ENCODE data around the gene PARP15.
A peak's percentile ranks its signal among the peaks of the same experiment; 100 is the strongest.
"Not testable (repeated sequence)": the region's sequence is repeated elsewhere in the genome, so short reads cannot be mapped to it uniquely, and the experiment has no call there.

PARP15 gene

DNA sequence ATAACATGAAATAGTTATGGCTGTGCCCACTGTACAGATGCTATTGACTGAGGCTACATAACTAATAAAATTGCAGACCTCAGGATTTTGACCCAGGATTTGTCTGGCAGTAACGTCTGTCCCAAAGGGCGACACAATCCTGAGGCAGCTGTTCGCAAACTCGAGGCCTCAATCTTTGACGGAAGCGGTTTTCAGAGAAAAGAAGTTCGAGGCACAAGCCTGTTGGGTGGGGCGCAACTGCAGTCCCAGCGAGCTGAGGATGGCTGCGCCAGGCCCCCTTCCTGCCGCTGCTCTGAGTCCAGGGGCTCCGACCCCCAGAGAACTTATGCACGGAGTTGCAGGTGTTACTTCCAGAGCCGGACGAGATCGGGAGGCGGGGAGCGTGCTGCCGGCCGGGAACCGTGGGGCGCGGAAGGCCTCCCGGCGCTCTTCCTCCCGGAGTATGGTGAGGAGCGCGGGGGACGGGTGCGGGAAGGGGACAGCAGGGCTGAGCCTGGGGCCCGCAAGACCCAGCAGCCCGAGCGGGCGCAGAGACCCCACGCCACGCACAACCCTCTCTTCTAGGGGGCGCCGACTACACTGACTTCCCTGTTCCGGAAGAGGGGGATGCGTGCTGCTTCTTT, at the start of gene PARP15:
Gene PARP15, plus strand, starts transcription at position 242 of the 623 bp plus-strand sequence. Its CDS starts 18 bp downstream, at position 260.
- no peak for DNase-seq

DNA sequence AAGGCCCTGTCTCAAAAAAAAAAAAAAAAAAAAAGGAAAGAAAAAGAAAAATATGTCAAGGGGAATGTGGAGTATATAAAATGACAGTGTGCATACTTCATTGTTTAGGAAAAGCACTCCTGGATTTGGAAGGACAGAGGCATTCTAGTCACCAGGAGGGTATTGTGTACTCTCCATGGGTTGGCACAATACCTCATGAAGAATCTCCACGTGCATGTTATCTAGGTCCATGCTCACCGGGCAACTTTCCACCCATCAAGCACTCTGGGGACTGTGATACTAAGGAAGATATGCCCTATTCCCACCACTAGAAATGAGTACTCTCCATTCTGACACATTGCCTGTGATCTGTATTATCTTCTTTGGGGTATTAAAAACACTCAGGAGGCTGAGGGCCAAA, 47.3 kb upstream of the PARP15 start:
- no peak for DNase-seq

DNA sequence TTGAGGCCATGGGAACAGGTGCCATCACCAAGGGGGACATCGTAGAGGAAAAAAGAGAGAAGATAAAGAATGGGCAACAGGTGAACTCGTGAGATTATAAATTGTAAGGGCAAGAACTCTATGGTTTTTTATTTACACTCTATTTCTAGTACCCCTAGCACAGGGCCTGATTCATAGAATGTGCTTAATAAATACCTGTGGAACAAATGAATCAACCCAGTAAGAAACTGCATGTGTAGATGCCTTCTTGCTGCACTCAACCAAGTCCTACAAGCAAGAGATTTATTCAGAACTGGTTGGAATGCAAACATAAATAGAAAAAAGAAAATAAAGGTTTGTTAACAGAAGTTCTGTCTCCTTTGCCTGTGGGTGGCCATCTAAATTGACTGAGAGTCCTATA, 44.0 kb upstream of the PARP15 start:
- DNase-seq, result no peak

DNA sequence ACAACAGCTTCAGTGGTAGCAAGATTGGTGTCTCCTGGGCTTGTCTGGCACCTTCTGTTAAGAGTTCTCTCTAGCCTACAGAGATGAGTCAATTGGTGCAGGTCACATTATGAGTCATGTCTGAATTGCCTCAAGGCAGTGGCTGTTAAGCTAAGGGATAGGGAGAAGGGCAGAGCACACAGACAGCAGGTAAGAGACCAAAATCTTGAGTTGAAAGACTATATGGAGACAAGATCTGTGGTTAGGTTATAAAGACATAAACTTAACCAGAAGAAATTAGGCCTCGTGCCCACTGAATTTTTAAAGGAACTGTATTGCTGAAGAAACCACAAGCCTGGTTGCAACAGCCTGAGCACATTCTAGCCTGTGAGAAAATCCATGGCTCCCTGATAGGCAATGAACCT, 43.5 kb upstream of the PARP15 start:
- DNase-seq, result peak; percentile 75

DNA sequence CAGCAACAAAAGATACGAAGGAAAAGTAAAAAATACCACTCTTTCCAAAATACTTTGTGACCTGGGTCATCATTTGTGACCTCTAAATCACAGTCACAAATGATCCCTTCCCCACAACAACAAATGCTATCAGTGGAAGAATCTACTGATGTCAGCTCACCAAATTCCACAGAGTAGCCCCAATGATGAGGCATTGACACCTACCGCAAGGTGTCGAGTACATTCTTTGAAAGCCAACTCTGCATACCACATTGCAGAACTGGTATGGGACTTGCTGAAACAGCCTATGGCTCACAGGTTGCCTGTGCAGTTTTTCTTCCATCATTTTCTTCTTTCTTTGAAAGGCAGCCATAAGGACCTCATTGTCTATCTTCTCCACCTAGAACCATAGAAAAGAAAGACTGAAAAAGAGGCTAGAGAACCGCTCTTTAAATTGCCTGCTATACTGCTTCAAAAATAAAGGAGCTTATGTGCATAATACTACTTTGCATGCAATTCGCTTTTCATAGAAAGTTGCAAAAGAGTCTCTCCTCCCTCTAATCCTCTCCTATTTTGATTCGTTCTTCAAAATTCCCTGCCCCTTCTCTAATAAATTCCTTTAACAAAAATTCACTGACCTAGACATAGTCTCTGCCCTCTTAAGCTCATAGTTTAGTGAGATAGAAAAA, 41.4 kb upstream of the PARP15 start:
- no peak for DNase-seq

DNA sequence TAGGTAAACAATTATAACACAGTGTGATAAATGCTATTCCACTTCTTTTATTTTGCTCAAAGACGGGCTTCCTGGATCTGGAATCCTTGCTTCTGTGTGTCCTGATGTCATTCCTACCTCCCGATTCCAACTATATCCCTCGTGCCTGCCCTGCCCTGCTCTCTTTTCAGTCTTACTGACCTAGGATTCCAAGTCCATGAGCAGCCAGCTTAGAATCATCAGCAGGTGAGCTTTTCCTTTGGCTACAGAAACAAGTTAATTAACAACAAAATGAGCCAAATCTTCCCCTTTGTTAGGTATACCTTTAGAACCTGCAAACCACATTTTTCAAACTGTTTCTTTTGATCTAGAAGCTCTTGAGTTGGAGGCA, 40.8 kb upstream of the PARP15 start:
- DNase-seq, result no peak

DNA sequence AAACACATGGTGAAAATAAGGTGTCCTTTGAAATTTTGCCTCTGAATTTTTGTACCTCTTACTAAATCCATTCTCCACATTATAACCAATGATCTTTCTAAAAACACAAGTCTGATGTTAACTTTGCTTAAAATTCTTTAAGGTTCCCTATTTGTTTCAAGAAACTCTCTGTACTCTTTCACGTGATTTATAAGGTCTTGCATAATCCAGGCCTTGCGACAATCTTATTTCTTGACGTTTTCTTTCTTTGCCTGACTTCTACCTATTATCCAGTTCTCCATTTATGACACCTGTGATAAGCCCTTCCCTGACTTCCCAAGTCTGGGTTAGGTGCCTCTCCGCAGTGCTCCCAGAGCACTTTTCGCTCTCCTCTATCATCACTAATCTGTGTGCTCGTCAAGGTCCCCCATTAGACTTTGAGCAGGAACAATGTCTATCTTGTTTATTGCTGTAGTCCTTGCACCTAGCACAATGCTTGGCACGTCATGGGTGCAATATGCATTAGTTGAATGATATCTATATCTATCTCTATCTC, 38.4 kb upstream of the PARP15 start:
- DNase-seq, result no peak

DNA sequence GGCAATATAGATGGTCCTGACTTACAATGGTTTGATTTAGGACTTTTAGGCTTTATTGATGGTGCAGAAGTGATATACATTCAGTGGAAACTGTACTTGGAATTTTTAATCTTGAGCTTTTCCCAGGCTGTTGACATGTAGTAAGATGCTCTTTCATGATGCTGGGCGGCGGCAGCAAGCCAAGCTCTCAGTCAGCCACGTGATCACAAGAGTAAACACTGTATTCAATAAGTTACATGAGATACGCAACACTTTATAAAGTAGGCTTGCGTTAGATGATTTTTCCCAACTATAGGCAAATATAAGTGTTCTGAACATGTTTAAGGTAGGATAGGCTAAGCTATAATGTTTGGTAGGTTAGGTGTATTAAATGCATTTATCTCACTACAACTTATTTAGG, 31.3 kb upstream of the PARP15 start:
- DNase-seq, result no peak

DNA sequence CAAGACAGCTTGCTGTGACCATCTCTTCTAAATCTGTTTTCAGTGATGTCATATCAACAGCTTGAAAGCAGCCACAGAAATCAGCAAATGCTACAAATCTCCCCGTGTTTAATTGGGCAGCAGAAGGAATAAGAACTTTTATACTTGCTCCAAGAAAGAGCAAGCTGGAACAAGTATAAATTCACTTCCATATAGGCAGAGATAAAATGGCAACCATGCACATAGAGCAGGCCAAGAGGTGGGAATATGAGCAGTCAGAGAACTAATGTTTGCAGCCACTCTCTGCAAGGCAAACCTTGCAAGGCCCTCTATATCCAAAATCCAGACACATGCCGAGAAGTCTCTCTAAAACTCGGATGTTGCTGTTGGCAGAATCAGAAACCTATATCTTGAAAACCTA, 29.4 kb upstream of the PARP15 start:
- no peak for DNase-seq

DNA sequence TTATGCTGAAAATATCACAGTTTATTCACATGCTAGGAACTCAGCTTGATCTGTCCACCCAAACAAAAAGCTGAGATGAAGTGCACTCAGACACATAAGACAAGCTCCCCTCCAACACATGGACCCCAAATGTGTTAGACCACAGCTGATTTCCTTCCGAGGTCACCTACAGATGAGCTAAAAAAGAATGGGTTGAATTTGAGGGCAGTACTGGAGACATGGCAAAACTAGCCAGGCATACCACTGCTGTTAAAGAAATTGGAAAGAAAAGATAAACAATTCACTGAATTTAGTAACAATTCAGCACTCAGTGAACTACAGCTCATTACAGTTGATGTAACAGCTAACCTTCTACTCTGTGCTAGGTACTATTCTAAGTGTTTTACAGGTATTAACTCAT, 28.8 kb upstream of the PARP15 start:
- no peak for DNase-seq

DNA sequence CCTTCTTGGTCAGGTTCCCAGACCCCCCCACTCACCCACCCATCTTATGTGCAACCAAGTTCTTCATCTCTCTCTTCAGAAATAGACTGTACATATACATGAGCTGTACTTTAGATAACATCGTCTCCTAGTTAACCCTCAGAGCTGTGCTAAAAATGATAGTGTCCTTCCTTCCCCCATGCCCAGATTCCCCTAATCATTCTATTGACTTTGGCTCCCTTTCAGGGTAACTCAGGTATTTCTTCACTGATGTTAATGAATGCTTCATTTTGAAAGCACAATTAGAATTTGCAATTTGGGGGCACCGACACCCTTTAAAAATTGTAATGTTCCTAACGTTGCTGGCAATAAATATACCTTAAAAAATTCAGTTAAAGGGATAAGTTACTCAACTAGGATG, 24.3 kb upstream of the PARP15 start:
- DNase-seq, result no peak

DNA sequence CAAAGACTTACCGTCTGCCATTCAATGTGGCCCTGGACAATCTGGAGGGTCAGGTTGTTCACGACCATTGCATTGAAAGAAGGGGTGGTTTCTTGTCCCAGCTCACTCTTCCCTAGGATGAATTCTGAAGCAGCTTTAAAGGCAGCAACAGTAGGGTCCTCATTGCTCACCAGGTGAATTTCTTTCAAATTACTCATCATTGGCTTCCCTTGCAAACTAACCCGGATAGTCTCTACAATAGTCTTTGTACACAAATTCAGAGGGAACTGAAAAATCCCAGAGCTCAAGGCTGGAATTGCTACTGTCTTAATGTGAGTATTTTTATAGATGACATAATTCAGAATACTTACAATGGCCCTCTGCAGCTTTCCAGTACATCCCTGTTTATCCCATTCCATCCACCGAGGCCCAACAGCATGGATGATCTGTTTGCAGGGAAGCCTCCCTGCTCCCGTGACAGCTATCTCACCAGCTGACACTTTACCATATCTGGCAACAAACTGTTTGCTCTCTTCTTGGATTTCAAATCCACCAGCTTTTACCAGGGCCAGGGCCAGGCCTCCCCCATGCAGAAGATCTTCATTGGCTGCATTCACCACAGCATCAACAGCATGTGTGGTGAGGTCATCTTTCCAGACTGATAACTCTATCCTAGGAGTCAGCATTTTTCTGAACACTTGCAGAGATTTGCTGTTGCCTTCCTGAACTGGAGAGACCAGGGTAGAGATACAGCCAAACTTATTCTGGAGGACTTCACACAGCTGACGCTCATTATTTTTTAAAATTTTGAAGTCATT, 22.0 kb upstream of the PARP15 start:
- DNase-seq, result peak; percentile 45

DNA sequence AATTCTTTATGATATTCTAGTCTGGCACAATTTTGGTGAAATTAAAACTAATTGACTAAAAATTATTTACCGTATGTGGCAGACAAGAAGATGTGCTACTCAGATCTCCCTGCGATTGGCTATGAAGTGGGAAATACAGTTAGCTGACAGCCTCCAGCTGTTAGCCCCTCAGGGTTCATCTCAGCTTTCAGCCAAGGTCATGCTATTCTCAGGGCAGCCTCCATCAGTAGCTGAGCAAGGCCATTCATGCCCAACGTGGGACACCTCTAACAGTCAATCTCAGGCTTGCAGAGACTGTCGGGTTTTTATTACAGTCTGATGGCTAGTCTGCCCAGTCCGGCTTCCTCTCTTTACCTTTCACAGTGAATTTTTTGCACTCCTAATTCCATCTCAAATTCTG, 20.1 kb upstream of the PARP15 start:
- DNase-seq, result no peak

DNA sequence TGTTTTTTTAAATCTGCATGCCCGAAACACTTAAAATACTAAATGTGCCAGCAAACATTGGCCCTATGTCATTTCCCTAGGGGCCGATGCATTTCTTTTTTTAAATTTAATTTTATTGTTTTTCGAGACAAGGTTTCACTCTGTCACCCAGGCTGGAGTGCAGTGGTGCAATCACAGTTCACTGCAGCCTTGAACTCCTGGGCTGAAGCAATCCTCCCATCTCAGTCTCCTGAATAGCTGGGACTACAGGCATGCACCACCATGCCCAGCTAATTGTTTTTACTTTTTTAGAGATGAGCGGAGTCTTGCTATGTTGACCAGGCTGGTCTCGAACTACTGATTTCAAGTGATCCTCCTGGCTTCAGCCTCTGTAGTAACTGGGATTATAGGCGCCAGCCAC, 18.8 kb upstream of the PARP15 start:
- DNase-seq, result no peak

DNA sequence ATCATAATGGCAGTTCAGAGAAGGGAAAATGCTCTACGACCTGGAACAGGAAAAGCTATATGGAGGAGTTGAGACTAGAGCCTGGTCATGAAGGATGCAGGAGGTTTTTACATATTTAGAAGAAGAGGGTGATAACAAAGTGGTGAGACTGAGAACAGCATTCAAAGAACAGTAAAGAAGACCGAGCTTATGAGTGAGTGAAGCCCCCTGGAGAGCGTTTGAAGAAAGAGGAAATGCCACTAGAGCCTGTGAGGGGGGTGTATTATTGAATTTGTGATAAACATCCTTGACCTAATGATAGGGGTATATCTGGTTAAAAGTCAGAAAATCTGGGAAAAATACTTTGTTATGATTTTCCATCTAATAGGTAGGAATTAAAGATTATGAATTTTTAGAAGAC, 17.5 kb upstream of the PARP15 start:
- DNase-seq, result no peak

DNA sequence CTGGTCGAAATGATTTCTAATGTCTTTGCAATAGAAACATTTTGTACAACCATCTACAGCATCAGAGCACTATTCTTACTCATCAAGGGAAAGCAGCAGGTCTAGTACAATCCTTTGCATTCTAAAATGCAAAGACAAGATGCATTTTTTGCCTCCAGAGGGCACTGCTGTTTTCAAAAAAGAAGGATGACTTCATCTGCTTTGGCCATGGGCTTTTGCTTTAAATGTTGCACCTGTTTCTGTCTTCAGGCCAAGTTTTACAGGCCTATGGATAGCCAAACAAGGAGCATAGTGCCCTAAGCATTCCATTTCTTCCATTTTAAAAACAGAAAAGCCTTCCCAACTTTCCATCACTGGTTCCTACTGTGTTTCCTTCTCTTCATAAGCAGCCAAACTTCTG, 16.8 kb upstream of the PARP15 start:
- DNase-seq, result peak; percentile 70

DNA sequence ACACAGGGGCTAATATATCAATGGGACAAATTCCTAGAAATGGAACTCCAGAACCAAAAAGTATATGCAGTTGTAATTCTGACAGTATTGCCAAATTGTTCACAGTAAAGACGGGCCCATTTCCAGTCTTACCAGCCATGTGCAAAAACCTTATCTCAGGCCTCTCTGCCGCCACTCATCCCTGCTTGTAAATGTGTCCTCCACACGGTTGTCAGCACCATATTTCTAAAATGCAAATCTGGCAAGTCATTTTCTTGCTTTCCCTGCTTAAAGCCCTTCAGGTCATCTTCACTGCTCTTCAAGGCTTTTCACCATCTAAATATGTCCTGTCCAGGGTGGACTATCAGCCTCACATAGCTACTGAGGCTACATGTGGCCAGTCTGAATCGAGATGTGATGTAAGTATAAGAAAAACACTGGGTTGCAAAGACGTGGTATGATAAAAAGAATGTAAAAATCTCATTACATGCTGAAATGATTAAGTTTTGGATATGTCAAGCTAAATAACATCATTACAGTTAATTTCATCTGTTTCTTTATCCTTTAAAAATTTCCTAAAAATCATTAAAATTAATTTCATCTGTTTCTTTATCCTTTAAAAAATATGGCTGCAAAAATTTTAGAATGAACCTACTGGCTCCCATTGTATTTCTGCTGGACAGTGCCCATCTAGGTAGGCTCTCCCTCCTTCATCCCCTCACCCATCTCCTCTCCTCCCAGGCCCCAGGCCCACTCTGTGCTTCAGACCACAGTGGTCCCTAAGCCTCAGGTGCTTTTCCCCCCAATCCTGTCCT, 14.3 kb upstream of the PARP15 start:
- DNase-seq, result no peak

DNA sequence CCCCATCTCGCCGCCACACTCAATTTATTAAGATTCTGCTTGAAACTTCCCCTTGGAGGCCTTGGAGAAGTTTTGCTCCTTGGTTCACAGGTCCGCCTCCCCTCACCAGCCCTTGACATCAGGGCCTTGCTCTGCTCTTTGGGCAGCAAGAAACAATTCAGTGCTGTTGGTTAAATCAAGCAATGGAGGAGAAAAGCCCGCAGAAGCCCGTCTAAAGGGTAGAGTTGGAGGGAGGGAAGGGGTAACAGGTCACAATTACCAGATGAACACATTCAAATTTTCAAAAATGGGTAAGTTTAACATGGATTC, 13.8 kb upstream of the PARP15 start:
- DNase-seq, result no peak

DNA sequence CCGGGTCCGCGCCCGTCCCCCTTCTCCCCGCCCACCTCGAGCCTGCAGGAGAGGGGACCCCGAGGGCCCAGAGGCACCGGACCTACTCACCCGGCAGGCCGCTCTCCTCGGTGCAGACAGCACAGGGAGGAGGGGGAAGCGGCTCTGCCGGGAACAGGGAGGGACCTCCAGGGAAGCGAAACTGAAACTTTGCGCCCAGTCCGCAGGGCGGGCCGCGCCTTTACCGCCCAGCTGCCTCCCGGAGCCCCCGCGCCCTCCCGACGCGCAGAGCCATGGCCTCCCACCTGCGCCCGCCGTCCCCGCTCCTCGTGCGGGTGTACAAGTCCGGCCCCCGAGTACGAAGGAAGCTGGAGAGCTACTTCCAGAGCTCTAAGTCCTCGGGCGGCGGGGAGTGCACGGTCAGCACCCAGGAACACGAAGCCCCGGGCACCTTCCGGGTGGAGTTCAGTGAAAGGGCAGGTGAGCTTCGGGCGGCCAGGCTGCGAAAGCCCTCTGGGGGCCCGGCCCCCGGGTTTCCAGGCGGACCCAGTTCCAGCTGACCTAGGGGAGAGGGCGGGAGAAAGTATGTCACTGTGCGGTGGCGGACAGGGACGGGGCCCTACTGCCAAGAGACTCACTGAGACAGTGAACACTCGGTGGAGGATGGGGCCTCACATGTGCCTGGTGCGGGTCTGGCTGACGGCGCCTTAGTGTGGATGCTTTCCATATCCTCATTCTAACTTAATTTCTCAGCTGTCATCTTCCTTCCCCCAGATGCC, 13.1 kb upstream of the PARP15 start, which contains the start of the genes DTX3L and PARP9:
Gene DTX3L, plus strand, starts transcription at position 184 of the 758 bp plus-strand sequence. Its CDS starts 89 bp downstream, at position 273.
Gene PARP9, minus strand, starts transcription at position 146 of the 758 bp plus-strand sequence. CDS start 4,680 bp downstream, outside the sequence.
- peak; percentile 39 for DNase-seq

DNA sequence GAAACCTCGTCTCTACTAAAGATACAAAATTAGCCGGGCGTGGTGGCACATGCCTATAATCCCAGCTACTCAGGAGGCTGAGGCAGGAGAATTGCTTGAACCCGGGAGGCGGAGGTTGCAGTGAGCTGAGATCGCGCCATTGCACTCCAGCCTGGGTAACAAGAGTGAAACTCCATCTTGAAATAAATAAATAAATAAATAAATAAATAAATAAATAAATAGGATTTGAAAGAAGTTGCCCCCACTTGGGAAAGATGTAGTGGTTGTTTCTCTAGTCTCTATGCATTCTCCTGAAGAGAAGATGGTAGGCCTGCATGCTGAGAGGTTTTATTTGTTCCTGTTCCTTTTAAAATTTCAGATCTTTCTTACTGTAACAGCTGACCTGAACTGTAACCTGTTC, 9.3 kb upstream of the PARP15 start:
- DNase-seq, result not testable (repeated sequence)

DNA sequence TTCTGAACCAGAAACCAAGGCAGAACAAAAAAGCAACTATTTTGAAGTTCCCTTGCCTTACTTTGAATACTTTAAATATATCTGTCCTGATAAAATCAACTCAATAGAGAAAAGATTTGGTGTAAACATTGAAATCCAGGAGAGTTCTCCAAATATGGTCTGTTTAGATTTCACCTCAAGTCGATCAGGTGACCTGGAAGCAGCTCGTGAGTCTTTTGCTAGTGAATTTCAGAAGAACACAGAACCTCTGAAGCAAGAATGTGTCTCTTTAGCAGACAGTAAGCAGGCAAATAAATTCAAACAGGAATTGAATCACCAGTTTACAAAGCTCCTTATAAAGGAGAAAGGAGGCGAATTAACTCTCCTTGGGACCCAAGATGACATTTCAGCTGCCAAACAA, 8.7 kb upstream of the PARP15 start:
- DNase-seq, result no peak

DNA sequence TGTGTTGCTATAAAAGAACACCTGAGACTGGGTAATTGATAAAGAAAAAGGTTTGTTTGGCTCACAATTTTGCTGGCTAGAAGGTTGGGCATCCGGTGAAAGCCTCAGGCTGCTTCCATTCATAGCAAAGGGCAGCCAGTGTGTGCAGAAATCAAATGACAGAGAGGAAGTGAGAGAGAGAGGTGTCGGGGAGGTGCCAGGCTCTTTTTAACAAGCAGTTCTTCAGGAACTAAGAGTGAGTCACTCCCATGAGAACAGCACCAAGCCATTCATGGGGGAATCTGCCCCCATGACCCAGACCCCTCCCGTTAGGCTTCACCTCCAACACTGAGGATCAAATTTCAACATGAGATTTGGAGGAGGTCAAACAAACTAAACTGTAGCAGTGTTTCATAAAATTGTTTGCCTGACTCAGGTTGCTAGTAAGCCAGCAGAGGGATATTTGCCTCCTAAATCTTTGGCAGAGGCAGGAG, 4.5 kb upstream of the PARP15 start:
- DNase-seq, result peak; percentile 17
